Prostate gland (tissue), 2 donors: ENCODE data around the gene C6orf89. TPM values are rescaled to one million over a fixed set of nuclear protein-coding genes. Genes with fewer than 3 reads are reported as not detected.

ENCODE experiments used
- DNase-seq: peaks from one replicate; pipeline ENCODE4 v3.0.0-alpha.2; 2019; ENCODE audit warnings: low spot score
- H3K27ac ChIP-seq, 2 donors: fragments of 200-600 bp; sonication (generic); 2 replicates each; pipeline ENCODE4 v1.5.1; 2017 to 2019
- H3K27me3 ChIP-seq: fragments of 200-600 bp; sonication (generic); replicated peaks from 2 replicates; pipeline ENCODE4 v1.5.1; 2019; ENCODE audit not compliant: insufficient read depth
- H3K36me3 ChIP-seq, 2 donors: fragments of 200-600 bp; sonication (generic); 1 replicate in 1 of 2; 2 replicates in 1 of 2; pipeline versions ENCODE4 v1.5.1 to v1.8.1; 2017 to 2019
- H3K4me1 ChIP-seq: fragments of 200-600 bp; sonication (generic); replicated peaks from 2 replicates; pipeline ENCODE4 v1.5.1; 2019
- H3K4me3 ChIP-seq, 2 donors: fragments of 200-600 bp; sonication (generic); 2 replicates each; pipeline ENCODE4 v1.5.1; 2017 to 2019
- H3K9me3 ChIP-seq: fragments of 200-600 bp; sonication (generic); 2 replicates; pipeline ENCODE4 v1.5.1; 2017
- CTCF ChIP-seq, 4 experiments: fragments of 200-600 bp in 2 of 4; fragments of 450-650 bp in 2 of 4; sonication (generic) in 2 of 4; IDR thresholded peaks; 1 replicate in 3 of 4; 2 replicates in 1 of 4; pipeline ENCODE4 v1.5.1; 2016 to 2019; ENCODE audit warnings: antibody characterized with exemption in 4 of 4, mild to moderate bottlenecking in 2 of 4, moderate library complexity in 2 of 4
- POLR2A ChIP-seq: fragments of 450-650 bp; IDR thresholded peaks from one replicate; pipeline ENCODE4 v1.6.1; 2016; ENCODE audit warnings: antibody characterized with exemption, mild to moderate bottlenecking
- POLR2AphosphoS5 ChIP-seq: sonication (generic); formaldehyde crosslinking; IDR thresholded peaks from one replicate; pipeline ENCODE4 v1.6.1; 2017; ENCODE audit warnings: antibody characterized with exemption
- WGBS: methylation state at CpG from one replicate; pipeline ENCODE4 v1.1.5; 2018; 5-methylcytosine and 5-hydroxymethylcytosine counted together
- intact Hi-C: fragments of 100-400 bp; cut with DNase I; formaldehyde crosslinking; loops from one replicate; pipeline ENCODE4 v1.14.2; 2022
- total RNA-seq, 2 donors: library from RNA; depleted of rRNA; stranded (reverse); fragments of >200 nt; gene quantifications; one replicate each; pipeline ENCODE4 v1.1.0, GENCODE V29; 2016

Gene C6orf89
- total RNA-seq, 2 donors from 2014 or later: 54.9 to 96.9 TPM

DNA sequence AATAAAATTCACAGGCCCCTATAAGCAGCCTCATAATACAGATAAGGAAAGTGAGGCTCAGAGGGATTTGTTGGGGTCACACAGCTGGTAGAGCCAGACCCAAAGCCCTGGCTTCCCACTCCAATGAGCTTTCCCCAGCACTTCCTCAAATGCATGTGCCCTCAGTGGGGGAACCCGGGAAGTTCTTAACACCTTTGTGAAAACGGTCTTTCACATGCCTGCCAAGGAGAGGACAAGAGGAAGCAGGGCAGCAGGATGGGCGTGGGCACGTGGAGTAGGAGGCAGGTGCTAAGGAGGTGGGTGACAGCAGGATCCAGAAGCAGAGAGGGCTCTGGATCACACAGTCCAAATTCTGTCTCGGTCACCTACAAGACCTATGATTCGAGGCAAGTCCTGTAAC is 69.4 kb downstream of the C6orf89 start:
- DNase-seq: no peak
- TF ChIP-seq CTCF (IDR thresholded peaks at IDR 0.05): no peak
- no peak for TF ChIP-seq POLR2AphosphoS5
- TF ChIP-seq POLR2A: no peak
- no peak overlapping the region for H3K27ac ChIP-seq
- 62% methylated on average over 6 of the region's 6 CpGs for WGBS
- H3K9me3 ChIP-seq: no peaks in the 10 kb centered on the region
- H3K36me3 ChIP-seq: no peaks in the 10 kb centered on the region
- H3K4me1 ChIP-seq: no peaks in the 10 kb centered on the region
- no peaks in the 10 kb centered on the region for H3K27me3 ChIP-seq
- intact Hi-C loops: no loop called here
- no peak overlapping the region for H3K4me3 ChIP-seq

GRCh38 chr6:36955671-36956445 is 70.1 kb downstream of the C6orf89 start:
- no peak for DNase-seq
- H3K27ac ChIP-seq: no peak overlapping the region
- TF ChIP-seq POLR2A: no peak
- no peak for TF ChIP-seq POLR2AphosphoS5
- no peak for TF ChIP-seq CTCF (IDR thresholded peaks at IDR 0.05)

DNA sequence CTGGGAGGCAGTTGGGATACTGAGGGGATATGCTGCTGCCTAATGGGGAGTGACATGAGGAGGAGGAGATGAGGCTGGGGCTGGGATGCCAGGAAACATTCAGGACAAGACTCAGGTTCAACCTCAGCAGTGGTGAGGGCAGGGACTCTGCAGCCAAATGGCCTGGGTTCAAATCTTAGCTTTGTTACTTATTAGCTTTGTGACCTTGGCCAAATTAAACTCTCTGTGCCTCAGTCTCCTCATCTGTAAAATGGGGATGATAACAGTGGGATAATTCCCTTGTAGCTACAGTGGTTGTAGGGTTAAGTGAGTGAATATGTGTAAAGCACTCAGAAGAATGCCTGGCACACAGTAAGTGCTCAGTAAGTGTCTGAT is 70.7 kb downstream of the C6orf89 start:
- H3K9me3 ChIP-seq: no peaks in the 10 kb centered on the region
- no peak overlapping the region for H3K4me3 ChIP-seq
- no peak overlapping the region for H3K27ac ChIP-seq
- no peaks in the 10 kb centered on the region for H3K36me3 ChIP-seq
- no peak for DNase-seq
- H3K27me3 ChIP-seq: no peaks in the 10 kb centered on the region
- no peaks in the 10 kb centered on the region for H3K4me1 ChIP-seq
- no peak for TF ChIP-seq CTCF (IDR thresholded peaks at IDR 0.05)
- TF ChIP-seq POLR2AphosphoS5: no peak
- no peak for TF ChIP-seq POLR2A
- intact Hi-C loops: no loop called here

More at GRCh38 chr6:36955671-36956445, 70.1 kb downstream of the C6orf89 start:
- H3K9me3 ChIP-seq: no peaks in the 10 kb centered on the region
- WGBS: 81% methylated on average over 9 of the region's 9 CpGs
- no peaks in the 10 kb centered on the region for H3K27me3 ChIP-seq
- no peaks in the 10 kb centered on the region for H3K4me1 ChIP-seq
- intact Hi-C loops: no loop called here
- H3K36me3 ChIP-seq: no peaks in the 10 kb centered on the region
- H3K4me3 ChIP-seq: no peak overlapping the region

- 81% methylated on average over 9 of the region's 9 CpGs for WGBS
- no peak overlapping the region for H3K27ac ChIP-seq
Observed at GRCh38 chr6:36957773-36958271, 72.1 kb downstream of the C6orf89 start.

More at GRCh38 chr6:36957773-36958271, 72.1 kb downstream of the C6orf89 start:
- Histone ChIP-seq H3K4me1 (no peaks in the 10 kb centered on the region), H3K27me3 (no peaks in the 10 kb centered on the region), H3K9me3 (no peaks in the 10 kb centered on the region), H3K36me3 (no peaks in the 10 kb centered on the region), H3K4me3 (no peak overlapping the region)
- no peak for DNase-seq
- intact Hi-C loops: no loop called here
- TF ChIP-seq POLR2AphosphoS5: no peak
- TF ChIP-seq CTCF (IDR thresholded peaks at IDR 0.05): no peak
- TF ChIP-seq POLR2A: no peak
